Melanocyte of skin (primary cell): ENCODE measurements around the gene AGAP1. TPM values are rescaled to one million over a fixed set of nuclear protein-coding genes. Genes with fewer than 3 reads are reported as not detected.

ENCODE experiments used
- small RNA-seq, 2 donors: library from RNA; depleted of rRNA; stranded (forward); fragments of <200 nt; gene quantifications; one replicate each; pipeline ENCODE3, GENCODE V24; 2012
- total RNA-seq, 2 donors: library from RNA; depleted of rRNA; stranded (reverse); fragments of >200 nt; gene quantifications; 2 replicates each; pipeline ENCODE4 v1.2.3, GENCODE V29; 2012

The AGAP1 gene
- 10 to 100 TPM; 13.7 to 16.2 TPM for total RNA-seq

DNA sequence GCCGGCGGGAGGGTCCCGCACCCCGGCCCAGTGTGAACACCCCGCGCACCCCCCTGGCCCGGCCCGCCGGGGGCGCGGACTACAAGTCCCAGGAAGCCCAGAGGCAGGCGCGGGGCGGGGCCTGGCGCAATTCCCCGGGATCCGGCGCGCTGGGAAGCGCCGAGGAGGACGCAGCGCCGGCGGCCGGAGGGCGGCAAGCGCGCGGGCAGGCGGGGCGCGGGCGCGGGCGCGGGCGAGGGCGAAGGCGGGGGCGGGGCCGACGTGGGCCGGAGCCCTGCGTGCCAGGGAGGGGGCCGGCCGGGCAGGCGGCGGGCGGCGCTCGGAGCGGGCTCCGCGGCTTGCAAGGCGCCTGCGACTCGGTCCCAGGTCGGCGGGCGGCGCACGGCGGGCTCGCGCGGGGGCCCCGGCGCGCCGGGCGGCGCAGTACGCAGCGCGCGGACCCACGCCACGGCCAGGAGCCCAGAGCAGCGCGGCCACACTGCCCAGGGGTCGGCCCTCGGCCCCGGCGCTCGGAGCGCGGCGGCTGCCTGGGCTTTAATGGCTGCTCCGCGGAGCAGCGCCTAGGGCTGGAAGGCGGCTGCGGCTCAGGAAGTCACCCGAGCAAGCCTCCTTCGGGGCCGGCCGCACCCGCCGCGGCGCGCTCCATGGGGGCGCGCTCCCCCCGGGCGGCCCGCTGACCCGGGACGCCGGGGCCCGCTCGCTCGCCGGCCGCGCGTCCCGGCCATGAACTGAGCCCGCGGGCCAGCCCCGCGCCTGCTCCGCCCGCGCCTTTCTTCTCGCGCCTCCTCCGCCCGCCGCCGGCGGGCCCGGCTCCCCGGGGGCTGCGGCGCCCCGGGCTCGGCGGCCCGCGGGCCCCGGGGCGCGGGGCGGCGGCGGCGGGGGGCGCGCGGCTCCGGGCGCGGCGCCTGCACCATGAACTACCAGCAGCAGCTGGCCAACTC, at the start of gene AGAP1:
TSS of gene AGAP1 (plus strand) at position 269 of the 941 bp plus-strand sequence.

DNA sequence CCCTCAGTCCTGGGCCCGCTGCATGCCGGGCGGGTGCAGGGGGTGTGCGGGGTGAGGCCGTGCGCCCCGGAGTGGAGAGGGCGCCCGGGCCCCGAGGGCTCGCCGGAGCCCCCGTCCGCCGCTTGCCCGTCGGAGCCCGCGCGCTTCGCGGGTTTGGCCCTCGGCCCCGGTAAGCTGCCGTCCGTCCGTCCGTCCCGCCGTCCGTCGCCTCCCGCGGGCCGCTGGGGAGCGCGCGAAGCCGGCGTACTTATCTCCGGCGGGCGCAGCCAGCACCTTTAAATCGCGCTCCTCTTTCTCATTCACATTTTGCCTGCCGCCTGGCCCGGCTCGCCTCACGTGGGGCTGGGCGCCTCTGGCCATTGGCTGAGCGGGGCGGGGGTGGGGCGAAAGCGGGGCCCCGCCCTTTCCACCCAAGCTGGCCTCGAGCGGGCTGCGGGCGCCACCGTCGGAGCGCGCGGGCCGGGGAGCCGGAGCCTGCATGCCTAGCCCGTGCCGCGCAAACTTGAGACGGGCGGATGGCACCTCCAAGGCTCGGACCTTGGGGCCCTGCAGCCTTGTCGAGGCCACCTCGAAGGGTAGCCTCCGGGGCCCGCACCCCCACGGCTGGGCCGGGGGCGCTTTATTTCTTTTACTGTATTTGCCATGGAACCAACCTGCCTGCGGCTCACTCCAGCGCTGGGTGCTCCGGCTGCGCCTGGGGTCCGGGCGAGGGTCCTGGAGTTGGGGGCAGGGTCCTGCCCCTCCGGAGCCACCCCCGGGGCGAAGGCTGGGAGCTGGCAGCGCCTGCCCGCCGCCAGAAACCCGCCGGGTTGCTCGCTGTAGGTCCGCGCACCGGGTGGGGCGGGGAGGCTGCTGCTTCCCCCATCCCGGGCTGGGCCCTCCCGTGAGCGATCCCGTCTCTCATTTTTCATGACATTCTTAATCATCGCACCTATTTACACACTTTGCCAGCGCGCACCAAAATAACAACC, 674.6 kb downstream of the AGAP1 start, which contains the start of gene GBX2:
TSS of gene GBX2 (minus strand) at position 277 of the 971 bp plus-strand sequence. CDS start 415 bp downstream, outside the sequence.

Small RNA genes within 50 kb of the gene (small RNA-seq; reads per million reads assigned to genes)
- gene RF00019 (0 reads per million in 2 donors), gene RN7SL204P (0 reads per million in 2 donors), gene RNU7-127P (0 reads per million in 2 donors), gene TMSB10P1 (0 reads per million in 2 donors)
